ENCODE measurements around the gene GALNT8. TPM values are rescaled to one million over a fixed set of nuclear protein-coding genes. Genes with fewer than 3 reads are reported as not detected.
"Not testable (repeated sequence)": the region's sequence is repeated elsewhere in the genome, so short reads cannot be mapped to it uniquely, and the experiment has no call there.

The GALNT8 gene
- total and polyA plus RNA-seq, 4 donors = 13.1 to 45.1 (median 30.4) TPM

DNA sequence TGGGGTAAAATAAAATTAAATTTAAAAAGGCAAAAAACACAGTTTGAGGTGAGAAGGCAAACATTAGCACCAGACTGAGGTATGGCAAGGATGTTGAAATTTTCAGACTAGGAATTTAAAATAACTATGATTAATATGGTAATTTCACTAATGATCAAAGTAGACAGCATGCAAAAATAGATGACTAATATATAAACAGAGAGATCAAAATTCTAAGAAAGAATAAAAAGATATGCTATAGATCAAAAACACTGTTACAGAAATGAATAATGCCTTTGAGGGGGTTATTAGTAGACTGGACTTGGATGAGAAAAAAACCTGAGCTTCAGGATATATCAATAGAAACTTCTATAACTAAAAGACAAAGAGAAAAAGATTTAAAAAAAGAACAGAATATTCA is 14.4 kb upstream of the GALNT8 start:
- no peaks in the 10 kb centered on the region for H3K36me3 ChIP-seq (ENCODE audit: control insufficient read depth, insufficient read depth, low read length)
- H3K4me1 ChIP-seq (ENCODE audit: control insufficient read depth, insufficient read depth, low read length) = peaks cover 5% of the 10 kb centered on the region
- no peaks in the 10 kb centered on the region for H3K27me3 ChIP-seq (ENCODE audit: control insufficient read depth, insufficient read depth, low read length)
- no peaks in the 10 kb centered on the region for H3K9me3 ChIP-seq (ENCODE audit: control insufficient read depth, insufficient read depth, low read length)
- no peak overlapping the region for H3K27ac ChIP-seq (ENCODE audit: low read depth, low read length)
- no peak for DNase-seq (ENCODE audit: low read depth in 4 of 6, low spot score in 6 of 6)
- H3K4me3 ChIP-seq (ENCODE audit: low read depth, low read length) = no peak overlapping the region

DNA sequence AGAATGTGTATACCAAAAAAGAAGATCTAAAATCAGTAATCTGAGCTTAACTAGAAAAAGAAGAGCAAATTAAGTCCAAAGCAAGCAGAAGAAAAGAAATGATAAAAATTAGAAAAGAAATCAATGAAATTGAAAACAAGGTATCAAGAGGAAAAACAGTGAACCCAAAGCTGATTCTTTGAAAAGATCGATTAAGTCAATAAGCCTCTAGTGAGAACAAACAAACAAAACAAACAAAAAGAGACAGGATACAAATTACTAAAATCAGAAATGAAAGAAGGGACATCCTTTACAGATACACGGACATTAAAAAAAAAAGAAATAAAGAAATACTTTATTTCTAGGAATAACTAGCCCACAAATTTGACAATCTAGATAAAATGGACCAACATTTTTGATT is 12.9 kb upstream of the GALNT8 start:
- H3K4me3 ChIP-seq (ENCODE audit: low read depth, low read length) = no peak overlapping the region
- no CpG with 5 or more reads among the region's 2 CpGs for WGBS (ENCODE audit: insufficient coverage)

DNA sequence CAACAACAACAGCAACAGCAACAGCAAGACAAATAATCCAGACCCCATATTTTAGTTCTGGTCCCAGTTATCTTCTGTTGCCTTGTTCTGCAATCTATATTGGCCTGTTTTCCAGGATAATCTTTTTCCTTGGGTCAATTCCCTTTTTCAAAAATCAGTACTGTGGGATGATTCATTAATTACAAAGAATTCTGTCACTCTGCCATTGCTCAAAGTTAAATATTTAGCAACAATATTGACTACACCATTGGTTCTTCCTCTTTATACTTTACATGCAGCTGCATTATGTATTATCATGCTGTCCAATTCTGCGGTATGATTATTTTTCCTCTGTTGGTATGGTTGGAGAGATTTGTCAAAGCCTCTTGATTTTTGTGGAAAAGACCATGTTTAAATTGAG is 10.1 kb upstream of the GALNT8 start:
- Histone ChIP-seq H3K4me3 (ENCODE audit: low read depth, low read length) (no peak overlapping the region), H3K27ac (ENCODE audit: low read depth, low read length) (no peak overlapping the region), H3K9me3 (ENCODE audit: control insufficient read depth, insufficient read depth, low read length) (no peaks in the 10 kb centered on the region), H3K36me3 (ENCODE audit: control insufficient read depth, insufficient read depth, low read length) (no peaks in the 10 kb centered on the region), H3K27me3 (ENCODE audit: control insufficient read depth, insufficient read depth, low read length) (no peaks in the 10 kb centered on the region), H3K4me1 (ENCODE audit: control insufficient read depth, insufficient read depth, low read length) (no peaks in the 10 kb centered on the region)
- DNase-seq (ENCODE audit: low read depth in 4 of 6, low spot score in 6 of 6) = no peak
- no CpG with 5 or more reads among the region's 1 CpG for WGBS (ENCODE audit: insufficient coverage)

More for the DNA sequence above, 12.9 kb upstream of the GALNT8 start:
- Histone ChIP-seq H3K27me3 (ENCODE audit: control insufficient read depth, insufficient read depth, low read length) (no peaks in the 10 kb centered on the region), H3K9me3 (ENCODE audit: control insufficient read depth, insufficient read depth, low read length) (no peaks in the 10 kb centered on the region), H3K27ac (ENCODE audit: low read depth, low read length) (no peak overlapping the region), H3K4me1 (ENCODE audit: control insufficient read depth, insufficient read depth, low read length) (no peaks in the 10 kb centered on the region), H3K36me3 (ENCODE audit: control insufficient read depth, insufficient read depth, low read length) (no peaks in the 10 kb centered on the region)
- DNase-seq (ENCODE audit: low read depth in 4 of 6, low spot score in 6 of 6) = no peak

DNA sequence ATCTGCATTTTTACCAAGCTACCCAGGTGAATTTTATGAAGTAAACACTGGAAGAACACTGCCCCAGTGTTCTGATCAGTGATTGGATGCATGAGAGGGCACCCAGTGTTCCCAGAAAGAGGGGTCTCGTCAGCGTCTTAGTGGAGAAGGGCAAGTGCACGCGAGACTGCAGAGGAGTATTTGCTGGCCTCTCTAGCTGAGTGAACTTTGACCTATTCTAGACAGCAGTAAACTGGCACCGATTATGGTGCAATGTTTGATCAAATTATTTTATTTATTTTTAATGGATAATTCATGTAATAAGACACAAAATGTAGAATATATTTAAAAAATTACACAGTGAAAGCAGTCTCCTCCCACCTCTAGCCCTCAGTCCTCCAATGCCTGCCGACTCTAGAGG is 5.3 kb upstream of the GALNT8 start:
- H3K9me3 ChIP-seq (ENCODE audit: control insufficient read depth, insufficient read depth, low read length) = no peaks in the 10 kb centered on the region
- no peaks in the 10 kb centered on the region for H3K4me1 ChIP-seq (ENCODE audit: control insufficient read depth, insufficient read depth, low read length)
- H3K36me3 ChIP-seq (ENCODE audit: control insufficient read depth, insufficient read depth, low read length) = no peaks in the 10 kb centered on the region
- WGBS (ENCODE audit: insufficient coverage) = 96% methylated on average over 3 of the region's 6 CpGs
- H3K27me3 ChIP-seq (ENCODE audit: control insufficient read depth, insufficient read depth, low read length) = no peaks in the 10 kb centered on the region
- H3K4me3 ChIP-seq (ENCODE audit: low read depth, low read length) = no peak overlapping the region
- no peak overlapping the region for H3K27ac ChIP-seq (ENCODE audit: low read depth, low read length)
- no peak for DNase-seq (ENCODE audit: low read depth in 4 of 6, low spot score in 6 of 6)

DNA sequence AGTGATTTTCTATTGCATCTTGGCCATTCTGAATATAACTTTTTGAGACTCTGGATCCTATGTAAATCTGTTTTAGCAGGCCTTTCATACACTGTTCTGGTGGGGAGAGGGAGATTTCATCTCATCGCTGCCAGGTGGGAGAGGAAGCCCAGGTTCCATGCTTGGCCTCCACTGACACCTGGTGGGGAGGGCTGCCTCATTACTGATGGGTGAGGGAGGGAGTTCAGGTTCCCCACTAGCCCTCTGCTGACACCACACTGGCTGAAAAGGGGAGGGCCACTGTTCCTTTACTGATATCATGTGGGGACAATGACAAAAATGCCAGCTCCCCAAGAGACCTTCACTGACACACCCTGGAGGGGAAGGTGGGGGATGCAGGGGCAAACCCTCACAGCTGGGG is 2.4 kb upstream of the GALNT8 start:
- no peaks in the 10 kb centered on the region for H3K36me3 ChIP-seq (ENCODE audit: control insufficient read depth, insufficient read depth, low read length)
- no peak overlapping the region for H3K4me3 ChIP-seq (ENCODE audit: low read depth, low read length)
- no peak for DNase-seq (ENCODE audit: low read depth in 4 of 6, low spot score in 6 of 6)
- H3K27ac ChIP-seq (ENCODE audit: low read depth, low read length) = no peak overlapping the region
- no peaks in the 10 kb centered on the region for H3K9me3 ChIP-seq (ENCODE audit: control insufficient read depth, insufficient read depth, low read length)
- H3K27me3 ChIP-seq (ENCODE audit: control insufficient read depth, insufficient read depth, low read length) = no peaks in the 10 kb centered on the region
- no peaks in the 10 kb centered on the region for H3K4me1 ChIP-seq (ENCODE audit: control insufficient read depth, insufficient read depth, low read length)
- 86% methylated on average over 1 of the region's 1 CpG for WGBS (ENCODE audit: insufficient coverage)

DNA sequence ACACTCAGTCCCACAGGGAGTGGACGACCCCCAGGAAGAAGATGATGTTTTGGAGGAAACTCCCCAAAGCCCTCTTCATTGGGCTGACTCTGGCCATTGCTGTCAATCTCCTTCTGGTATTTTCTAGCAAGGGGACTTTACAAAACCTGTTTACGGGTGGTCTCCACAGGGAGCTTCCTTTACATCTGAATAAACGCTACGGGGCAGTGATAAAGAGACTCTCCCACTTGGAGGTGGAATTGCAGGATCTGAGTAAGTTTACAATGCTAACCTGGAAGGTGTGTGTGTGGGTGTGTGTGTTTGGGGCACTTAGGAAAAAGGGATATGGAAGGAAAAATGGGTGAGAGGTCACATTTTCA is 416 bp downstream of the GALNT8 start:
- Histone ChIP-seq H3K9me3 (ENCODE audit: control insufficient read depth, insufficient read depth, low read length) (no peaks in the 10 kb centered on the region), H3K27me3 (ENCODE audit: control insufficient read depth, insufficient read depth, low read length) (no peaks in the 10 kb centered on the region), H3K27ac (ENCODE audit: low read depth, low read length) (no peak overlapping the region), H3K4me3 (ENCODE audit: low read depth, low read length) (no peak overlapping the region), H3K36me3 (ENCODE audit: control insufficient read depth, insufficient read depth, low read length) (no peaks in the 10 kb centered on the region), H3K4me1 (ENCODE audit: control insufficient read depth, insufficient read depth, low read length) (no peaks in the 10 kb centered on the region)
- no peak for DNase-seq (ENCODE audit: low read depth in 4 of 6, low spot score in 6 of 6)
- WGBS (ENCODE audit: insufficient coverage) = 21% methylated on average over 3 of the region's 4 CpGs

DNA sequence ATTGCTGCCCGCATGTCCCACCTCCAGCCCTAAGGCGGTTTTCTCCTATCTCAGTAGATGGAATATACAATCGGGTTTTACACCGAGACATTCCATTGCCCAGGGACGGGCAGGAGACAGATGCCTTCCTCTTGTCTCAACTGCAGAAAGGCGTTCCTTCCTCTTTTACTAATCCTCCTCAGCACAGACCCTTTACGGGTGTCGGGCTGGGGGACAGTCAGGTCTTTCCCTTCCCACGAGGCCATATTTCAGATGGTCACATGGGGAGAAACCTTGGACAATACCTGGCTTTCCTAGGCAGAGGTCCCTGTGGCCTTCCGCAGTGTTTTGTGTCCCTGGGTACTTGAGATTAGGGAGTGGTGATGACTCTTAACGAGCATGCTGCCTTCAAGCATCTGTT is 1.4 kb downstream of the GALNT8 start:
- H3K27me3 ChIP-seq (ENCODE audit: control insufficient read depth, insufficient read depth, low read length); H3K9me3 ChIP-seq (ENCODE audit: control insufficient read depth, insufficient read depth, low read length); H3K4me3 ChIP-seq (ENCODE audit: low read depth, low read length); H3K27ac ChIP-seq (ENCODE audit: low read depth, low read length); DNase-seq (ENCODE audit: low read depth in 4 of 6, low spot score in 6 of 6); H3K36me3 ChIP-seq (ENCODE audit: control insufficient read depth, insufficient read depth, low read length); H3K4me1 ChIP-seq (ENCODE audit: control insufficient read depth, insufficient read depth, low read length): not testable (repeated sequence)
- no CpG with 5 or more reads among the region's 11 CpGs for WGBS (ENCODE audit: insufficient coverage)

DNA sequence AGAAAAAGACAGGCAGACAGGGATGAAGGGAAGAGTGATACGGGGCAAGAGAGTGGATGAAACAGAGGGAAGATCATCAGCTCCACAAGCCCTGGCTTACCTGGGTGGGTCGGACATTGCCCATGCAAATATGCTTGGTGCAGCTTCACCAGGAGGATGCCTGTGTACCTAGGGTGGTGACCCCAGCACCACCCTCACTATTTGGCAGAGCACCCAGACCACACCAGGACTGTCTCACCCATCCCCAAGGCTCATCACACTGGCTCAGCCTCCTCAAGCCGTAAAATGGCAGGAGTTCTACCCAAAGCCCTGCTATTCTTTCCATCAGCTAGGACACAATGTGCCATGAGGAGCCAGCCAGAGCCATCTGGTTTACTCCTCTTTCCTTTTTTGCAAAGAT is 3.0 kb downstream of the GALNT8 start:
- no peak overlapping the region for H3K4me3 ChIP-seq (ENCODE audit: low read depth, low read length)
- WGBS (ENCODE audit: insufficient coverage) = 100% methylated on average over 3 of the region's 3 CpGs
- no peaks in the 10 kb centered on the region for H3K27me3 ChIP-seq (ENCODE audit: control insufficient read depth, insufficient read depth, low read length)
- no peaks in the 10 kb centered on the region for H3K4me1 ChIP-seq (ENCODE audit: control insufficient read depth, insufficient read depth, low read length)
- no peaks in the 10 kb centered on the region for H3K36me3 ChIP-seq (ENCODE audit: control insufficient read depth, insufficient read depth, low read length)
- H3K27ac ChIP-seq (ENCODE audit: low read depth, low read length) = no peak overlapping the region
- no peak for DNase-seq (ENCODE audit: low read depth in 4 of 6, low spot score in 6 of 6)
- H3K9me3 ChIP-seq (ENCODE audit: control insufficient read depth, insufficient read depth, low read length) = no peaks in the 10 kb centered on the region

DNA sequence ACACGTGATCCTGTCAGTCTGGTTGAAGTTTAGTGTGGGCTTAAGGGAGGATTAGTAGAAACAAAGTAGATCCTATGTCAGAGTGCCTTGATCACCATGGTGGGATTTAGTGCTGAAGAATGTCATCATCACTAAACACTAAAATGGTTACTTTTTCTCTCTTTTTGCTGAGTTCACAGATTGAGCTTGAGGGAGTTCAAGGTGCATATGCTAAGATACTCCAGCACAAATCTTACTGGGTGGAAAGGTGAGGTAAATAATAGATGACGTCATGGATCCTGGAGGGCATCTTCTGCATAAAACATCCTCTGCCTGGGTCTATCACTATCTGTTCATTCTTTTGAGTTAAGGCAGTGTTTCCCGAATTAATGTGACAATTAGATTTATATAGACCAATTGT is 4.9 kb downstream of the GALNT8 start:
- H3K27ac ChIP-seq (ENCODE audit: low read depth, low read length) = no peak overlapping the region
- DNase-seq (ENCODE audit: low read depth in 4 of 6, low spot score in 6 of 6) = no peak
- H3K36me3 ChIP-seq (ENCODE audit: control insufficient read depth, insufficient read depth, low read length) = no peaks in the 10 kb centered on the region
- no peaks in the 10 kb centered on the region for H3K4me1 ChIP-seq (ENCODE audit: control insufficient read depth, insufficient read depth, low read length)
- no peaks in the 10 kb centered on the region for H3K27me3 ChIP-seq (ENCODE audit: control insufficient read depth, insufficient read depth, low read length)
- no peaks in the 10 kb centered on the region for H3K9me3 ChIP-seq (ENCODE audit: control insufficient read depth, insufficient read depth, low read length)
- no peak overlapping the region for H3K4me3 ChIP-seq (ENCODE audit: low read depth, low read length)
- no CpG with 5 or more reads among the region's 3 CpGs for WGBS (ENCODE audit: insufficient coverage)

DNA sequence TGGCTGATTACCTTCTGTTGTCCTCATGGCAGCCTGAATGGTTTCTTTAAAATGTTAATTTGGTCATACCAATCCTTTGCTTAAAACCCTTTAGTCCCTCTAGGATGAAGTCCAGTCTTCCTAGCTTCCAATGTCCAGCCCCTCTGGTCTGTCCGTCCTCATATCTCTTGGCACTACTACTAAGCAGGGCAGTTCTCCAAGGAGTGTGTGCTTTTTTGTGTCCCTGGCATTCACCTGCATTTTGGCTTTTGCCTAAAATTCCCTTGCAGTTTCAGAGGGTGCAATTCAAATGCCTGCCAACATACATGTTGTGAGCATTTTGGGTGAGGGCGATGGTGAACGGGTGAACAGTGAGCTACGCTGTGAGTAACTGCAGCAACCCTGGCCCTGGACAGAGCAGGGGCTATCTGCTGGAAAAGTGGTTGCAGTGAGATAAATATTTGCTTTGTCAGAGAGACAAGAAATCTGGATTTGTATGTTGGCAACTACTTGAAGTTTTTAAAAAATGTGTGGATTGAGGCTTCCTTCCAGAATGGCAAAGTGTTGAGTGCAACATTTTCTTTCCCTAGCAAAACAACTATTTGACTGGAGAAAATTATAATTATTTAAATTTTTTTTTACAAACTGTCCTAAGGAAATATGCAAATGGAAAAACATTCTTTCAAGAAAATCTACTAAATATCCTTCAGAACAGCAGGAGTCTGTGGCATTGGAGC is 14.6 kb downstream of the GALNT8 start:
- 89% methylated on average over 3 of the region's 4 CpGs for WGBS (ENCODE audit: insufficient coverage)
- Histone ChIP-seq H3K4me1 (ENCODE audit: control insufficient read depth, insufficient read depth, low read length) (peaks cover 6% of the 10 kb centered on the region), H3K4me3 (ENCODE audit: low read depth, low read length) (no peak overlapping the region), H3K27ac (ENCODE audit: low read depth, low read length) (no peak overlapping the region), H3K9me3 (ENCODE audit: control insufficient read depth, insufficient read depth, low read length) (no peaks in the 10 kb centered on the region), H3K27me3 (ENCODE audit: control insufficient read depth, insufficient read depth, low read length) (no peaks in the 10 kb centered on the region), H3K36me3 (ENCODE audit: control insufficient read depth, insufficient read depth, low read length) (peaks cover 1% of the 10 kb centered on the region)
- peak in 1 of 6 donors; percentile 58 for DNase-seq (ENCODE audit: low read depth in 4 of 6, low spot score in 6 of 6)
